ENCODE measurements around the gene NHP2. TPM values are rescaled to one million over a fixed set of nuclear protein-coding genes. Genes with fewer than 3 reads are reported as not detected.
"Not testable (repeated sequence)": the region's sequence is repeated elsewhere in the genome, so short reads cannot be mapped to it uniquely, and the experiment has no call there.

Gene NHP2
- total RNA-seq, 4 donors from 2014 or later, result 75.8 to 278 (median 210) TPM

GRCh38 chr5:178198706-178199105 lies 45.0 kb upstream of the NHP2 start:
- Histone ChIP-seq H3K9me3 (no peaks in the 10 kb centered on the region), H3K36me3 (no peaks in the 10 kb centered on the region), H3K27me3 (no peaks in the 10 kb centered on the region), H3K4me3 (no peak overlapping the region), H3K27ac (no peak overlapping the region), H3K4me1 (peaks cover 30% of the 10 kb centered on the region)
- peak; percentile 47 to 74 for DNase-seq (ENCODE audit: low spot score in 2 of 2)
- TF ChIP-seq POLR2AphosphoS5 (IDR thresholded peaks at IDR 0.05) (no peak), EP300 (IDR thresholded peaks at IDR 0.05) (no peak), POLR2A (IDR thresholded peaks at IDR 0.05) (no peak)
- TF ChIP-seq, protein P1, sequence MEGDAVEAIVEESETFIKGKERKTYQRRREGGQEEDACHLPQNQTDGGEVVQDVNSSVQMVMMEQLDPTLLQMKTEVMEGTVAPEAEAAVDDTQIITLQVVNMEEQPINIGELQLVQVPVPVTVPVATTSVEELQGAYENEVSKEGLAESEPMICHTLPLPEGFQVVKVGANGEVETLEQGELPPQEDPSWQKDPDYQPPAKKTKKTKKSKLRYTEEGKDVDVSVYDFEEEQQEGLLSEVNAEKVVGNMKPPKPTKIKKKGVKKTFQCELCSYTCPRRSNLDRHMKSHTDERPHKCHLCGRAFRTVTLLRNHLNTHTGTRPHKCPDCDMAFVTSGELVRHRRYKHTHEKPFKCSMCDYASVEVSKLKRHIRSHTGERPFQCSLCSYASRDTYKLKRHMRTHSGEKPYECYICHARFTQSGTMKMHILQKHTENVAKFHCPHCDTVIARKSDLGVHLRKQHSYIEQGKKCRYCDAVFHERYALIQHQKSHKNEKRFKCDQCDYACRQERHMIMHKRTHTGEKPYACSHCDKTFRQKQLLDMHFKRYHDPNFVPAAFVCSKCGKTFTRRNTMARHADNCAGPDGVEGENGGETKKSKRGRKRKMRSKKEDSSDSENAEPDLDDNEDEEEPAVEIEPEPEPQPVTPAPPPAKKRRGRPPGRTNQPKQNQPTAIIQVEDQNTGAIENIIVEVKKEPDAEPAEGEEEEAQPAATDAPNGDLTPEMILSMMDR (IDR thresholded peaks at IDR 0.05), result no peak
- WGBS, result 81% methylated on average over 11 of the region's 11 CpGs

DNA sequence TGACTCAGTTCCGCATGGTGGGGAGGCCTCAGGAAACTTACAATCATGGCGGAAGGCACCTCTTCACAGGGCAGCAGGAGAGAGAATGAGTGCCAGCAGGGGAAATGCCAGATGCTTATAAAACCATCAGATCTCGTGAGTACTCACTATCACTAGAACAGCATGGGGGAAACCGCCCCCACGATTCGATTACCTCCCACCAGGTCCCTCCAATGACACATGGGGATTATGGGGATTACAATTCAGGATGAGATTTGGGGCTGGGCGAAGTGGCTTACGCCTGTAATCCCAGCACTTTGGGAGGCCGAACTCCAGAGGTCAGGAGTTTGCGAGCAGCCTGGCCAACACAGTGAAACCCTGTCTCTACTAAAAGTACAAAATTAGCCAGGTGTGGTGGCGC lies 44.5 kb upstream of the NHP2 start:
- DNase-seq (ENCODE audit: low spot score in 2 of 2), result peak; percentile 38 to 44
- H3K9me3 ChIP-seq, H3K27me3 ChIP-seq, H3K36me3 ChIP-seq, H3K27ac ChIP-seq, H3K4me3 ChIP-seq: not testable (repeated sequence)
- H3K4me1 ChIP-seq, result peaks cover 28% of the 10 kb centered on the region
- WGBS, result 89% methylated on average over 10 of the region's 11 CpGs

GRCh38 chr5:178196986-178197385 lies 43.3 kb upstream of the NHP2 start:
- peak; percentile 23 to 40 for DNase-seq (ENCODE audit: low spot score in 2 of 2)
- no peaks in the 10 kb centered on the region for H3K27me3 ChIP-seq
- TF ChIP-seq POLR2A (IDR thresholded peaks at IDR 0.05), result no peak
- no peak for TF ChIP-seq POLR2AphosphoS5 (IDR thresholded peaks at IDR 0.05)
- no peak for TF ChIP-seq EP300 (IDR thresholded peaks at IDR 0.05)
- TF ChIP-seq, protein P1 (IDR thresholded peaks at IDR 0.05), result no peak
- H3K4me1 ChIP-seq, result peaks cover 27% of the 10 kb centered on the region
- H3K36me3 ChIP-seq, result no peaks in the 10 kb centered on the region
- 88% methylated on average over 8 of the region's 8 CpGs for WGBS
- H3K27ac ChIP-seq, result no peak overlapping the region
- no peak overlapping the region for H3K4me3 ChIP-seq
- no peaks in the 10 kb centered on the region for H3K9me3 ChIP-seq

DNA sequence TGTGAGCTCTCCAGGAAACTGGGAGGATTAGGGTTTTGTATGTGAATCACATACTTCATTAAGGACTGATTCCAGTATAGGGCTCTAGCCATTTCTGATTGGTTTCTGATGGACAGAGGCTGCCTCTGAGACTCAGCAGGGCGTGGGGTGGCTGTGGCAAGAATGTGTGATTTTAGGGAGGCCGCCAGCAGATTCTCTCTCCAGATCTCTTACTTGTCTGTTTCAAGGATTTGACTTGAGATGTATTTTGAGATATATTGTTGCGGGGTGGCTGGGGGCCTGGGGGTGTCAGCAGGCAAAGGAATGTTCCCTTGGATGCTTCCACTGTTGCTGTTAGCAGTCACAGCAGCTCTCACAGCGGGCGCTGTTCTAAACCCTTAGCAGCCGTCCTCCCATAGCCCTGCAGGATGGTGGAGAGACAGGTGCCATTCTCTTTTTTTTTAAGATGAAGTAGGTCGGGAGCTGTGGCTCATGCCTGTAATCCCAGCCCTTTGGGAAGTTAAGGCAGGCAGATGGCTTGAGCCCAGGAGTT lies 42.7 kb upstream of the NHP2 start:
- no peaks in the 10 kb centered on the region for H3K36me3 ChIP-seq
- TF ChIP-seq EP300 (IDR thresholded peaks at IDR 0.05) (no peak), POLR2AphosphoS5 (IDR thresholded peaks at IDR 0.05) (no peak), POLR2A (IDR thresholded peaks at IDR 0.05) (no peak)
- TF ChIP-seq, protein P1 (IDR thresholded peaks at IDR 0.05), result no peak
- no peaks in the 10 kb centered on the region for H3K9me3 ChIP-seq
- peak; percentile 40 for DNase-seq (ENCODE audit: low spot score in 2 of 2)
- H3K4me1 ChIP-seq, result peaks cover 22% of the 10 kb centered on the region
- no peak overlapping the region for H3K4me3 ChIP-seq
- 63% methylated on average over 7 of the region's 7 CpGs for WGBS
- H3K27me3 ChIP-seq, result no peaks in the 10 kb centered on the region
- H3K27ac ChIP-seq, result no peak overlapping the region

- no peaks in the 10 kb centered on the region for H3K27me3 ChIP-seq
- H3K36me3 ChIP-seq, result no peaks in the 10 kb centered on the region
- 39% methylated on average over 6 of the region's 7 CpGs for WGBS
- peak in 1 of 2 donors; percentile 42 for DNase-seq (ENCODE audit: low spot score in 2 of 2)
- H3K9me3 ChIP-seq, result no peaks in the 10 kb centered on the region
- no peak overlapping the region for H3K27ac ChIP-seq
- H3K4me3 ChIP-seq, result no peak overlapping the region
- TF ChIP-seq EP300 (IDR thresholded peaks at IDR 0.05) (no peak), POLR2A (IDR thresholded peaks at IDR 0.05) (no peak), POLR2AphosphoS5 (IDR thresholded peaks at IDR 0.05) (no peak)
- TF ChIP-seq, protein P1 (IDR thresholded peaks at IDR 0.05), result no peak
- H3K4me1 ChIP-seq, result peaks cover 4% of the 10 kb centered on the region
These were observed 40.3 kb upstream of the NHP2 start for GRCh38 chr5:178194026-178194425.

GRCh38 chr5:178193251-178193809 lies 39.6 kb upstream of the NHP2 start:
- TF ChIP-seq EP300 (IDR thresholded peaks at IDR 0.05), result no peak
- TF ChIP-seq POLR2A (IDR thresholded peaks at IDR 0.05), result no peak
- TF ChIP-seq, protein P1 (IDR thresholded peaks at IDR 0.05), result no peak
- TF ChIP-seq POLR2AphosphoS5 (IDR thresholded peaks at IDR 0.05), result no peak
- 68% methylated on average over 8 of the region's 8 CpGs for WGBS
- no peak for DNase-seq (ENCODE audit: low spot score in 2 of 2)
- no peak overlapping the region for H3K27ac ChIP-seq
- peaks cover 4% of the 10 kb centered on the region for H3K4me1 ChIP-seq
- H3K27me3 ChIP-seq, result no peaks in the 10 kb centered on the region
- no peaks in the 10 kb centered on the region for H3K36me3 ChIP-seq
- no peak overlapping the region for H3K4me3 ChIP-seq
- H3K9me3 ChIP-seq, result no peaks in the 10 kb centered on the region

All from suprapubic skin (tissue), 4 donors.